ENCODE measurements around the gene ADGRE3. TPM values are rescaled to one million over a fixed set of nuclear protein-coding genes. Genes with fewer than 3 reads are reported as not detected.

ADGRE3 gene
- total RNA-seq, 2 experiments from 2014 or later, result not detected

- peak; percentile 82 for DNase-seq (ENCODE audit: low spot score)
- Histone ChIP-seq H3K9me3 (ENCODE audit: low read length) (peaks cover 6% of the 10 kb centered on the region; the same call in 1 of the 2 replicates), H2AFZ (ENCODE audit: low read length) (peak overlapping the region; percentile 45; the same call in 1 of the 2 replicates), H3K4me2 (ENCODE audit: low read length) (peak overlapping the region; percentile 70), H3K36me3 (ENCODE audit: insufficient read depth, low read length) (no peaks in the 10 kb centered on the region), H4K20me1 (ENCODE audit: insufficient read depth, low read length) (no peaks in the 10 kb centered on the region), H3K4me1 (ENCODE audit: insufficient read depth, low read length, poor library complexity, severe bottlenecking) (peaks cover 76% of the 10 kb centered on the region), H3K79me2 (ENCODE audit: insufficient read depth, low read depth, low read length) (no peaks in the 10 kb centered on the region), H3K9me2 (ENCODE audit: insufficient read depth, low read length) (no peaks in the 10 kb centered on the region), H3K4me3 (ENCODE audit: low read depth, low read length, poor library complexity, severe bottlenecking) (peak overlapping the region; percentile 42), H3K27ac (ENCODE audit: low read depth, low read length, poor library complexity, severe bottlenecking) (peak overlapping the region; percentile 92)
- no TSS peak for BruUV-seq (replicated peaks)
- TF ChIP-seq CTCF (conservative IDR thresholded peaks at IDR 0.05; ENCODE audit: low read length), result no peak
- no peak for TF ChIP-seq EZH2phosphoT487 (IDR thresholded peaks at IDR 0.05; ENCODE audit: borderline replicate concordance, low read depth, low read length)
- POLR2A ChIA-PET, result interaction anchor here (1.4 kb wide), 2 partner anchors 107 to 109 kb away, joined by 6 read pairs; no protein-coding TSS in a partner anchor
- CTCF ChIA-PET (ENCODE audit: unreplicated experiment), result interaction anchor here (0.5 kb wide), 1 partner anchor 112 kb away, joined by 9 read pairs; the partner anchor contains the start of gene ZNF333
- intact Hi-C loops (cut with micrococcal nuclease; ENCODE audit: unreplicated experiment), result no loop called here
These were observed 97.4 kb downstream of the ADGRE3 start for GRCh38 chr19:14577264-14577663.

GRCh38 chr19:14576363-14576762, 98.3 kb downstream of the ADGRE3 start:
- no peak for TF ChIP-seq CTCF (conservative IDR thresholded peaks at IDR 0.05; ENCODE audit: low read length)
- TF ChIP-seq EZH2phosphoT487 (IDR thresholded peaks at IDR 0.05; ENCODE audit: borderline replicate concordance, low read depth, low read length), result no peak
- no TSS peak for BruUV-seq (replicated peaks)
- Histone ChIP-seq H2AFZ (ENCODE audit: low read length) (peak overlapping the region; percentile 32), H3K36me3 (ENCODE audit: insufficient read depth, low read length) (no peaks in the 10 kb centered on the region), H3K4me1 (ENCODE audit: insufficient read depth, low read length, poor library complexity, severe bottlenecking) (peaks cover 70% of the 10 kb centered on the region), H3K79me2 (ENCODE audit: insufficient read depth, low read depth, low read length) (peaks cover 3% of the 10 kb centered on the region), H3K9me2 (ENCODE audit: insufficient read depth, low read length) (no peaks in the 10 kb centered on the region), H4K20me1 (ENCODE audit: insufficient read depth, low read length) (no peaks in the 10 kb centered on the region), H3K9me3 (ENCODE audit: low read length) (peaks cover 6% of the 10 kb centered on the region; the same call in 1 of the 2 replicates), H3K27ac (ENCODE audit: low read depth, low read length, poor library complexity, severe bottlenecking) (peak overlapping the region; percentile 92), H3K4me3 (ENCODE audit: low read depth, low read length, poor library complexity, severe bottlenecking) (peak overlapping the region; percentile 26), H3K4me2 (ENCODE audit: low read length) (peak overlapping the region; percentile 40)
- ChIA-PET CTCF (ENCODE audit: unreplicated experiment) (no interaction called here), POLR2A (interaction anchor here (1.4 kb wide), 2 partner anchors 108 to 110 kb away, joined by 6 read pairs; no protein-coding TSS in a partner anchor)
- intact Hi-C loops (cut with micrococcal nuclease; ENCODE audit: unreplicated experiment), result no loop called here
- DNase-seq (ENCODE audit: low spot score), result peak; percentile 59

- Histone ChIP-seq H4K20me1 (ENCODE audit: insufficient read depth, low read length) (peaks cover 4% of the 10 kb centered on the region; the same call in 1 of the 2 replicates), H3K4me3 (ENCODE audit: low read depth, low read length, poor library complexity, severe bottlenecking) (no peak overlapping the region), H3K4me1 (ENCODE audit: insufficient read depth, low read length, poor library complexity, severe bottlenecking) (peaks cover 70% of the 10 kb centered on the region), H3K4me2 (ENCODE audit: low read length) (no peak overlapping the region), H3K27ac (ENCODE audit: low read depth, low read length, poor library complexity, severe bottlenecking) (peak overlapping the region; percentile 74), H3K9me2 (ENCODE audit: insufficient read depth, low read length) (no peaks in the 10 kb centered on the region), H3K9me3 (ENCODE audit: low read length) (peaks cover 6% of the 10 kb centered on the region; the same call in 1 of the 2 replicates), H3K36me3 (ENCODE audit: insufficient read depth, low read length) (no peaks in the 10 kb centered on the region), H3K79me2 (ENCODE audit: insufficient read depth, low read depth, low read length) (peaks cover 12% of the 10 kb centered on the region), H2AFZ (ENCODE audit: low read length) (no peak overlapping the region)
- ChIA-PET POLR2A (interaction anchor here (1.7 to 7.8 kb wide), 3 partner anchors 28 to 111 kb away, joined by 4 to 92 read pairs (median 5); partner anchors contain the start of gene ZNF333), CTCF (ENCODE audit: unreplicated experiment) (no interaction called here)
- no peak for DNase-seq (ENCODE audit: low spot score)
- no TSS peak for BruUV-seq (replicated peaks)
- intact Hi-C loops (cut with micrococcal nuclease; ENCODE audit: unreplicated experiment), result loop anchor here (2.0 kb wide), 1 partner anchor 211 kb away; no protein-coding TSS in a partner anchor
- TF ChIP-seq CTCF (conservative IDR thresholded peaks at IDR 0.05; ENCODE audit: low read length) (no peak), EZH2phosphoT487 (IDR thresholded peaks at IDR 0.05; ENCODE audit: borderline replicate concordance, low read depth, low read length) (no peak)
These were observed 99.1 kb downstream of the ADGRE3 start for GRCh38 chr19:14575428-14575980.

All from OCI-LY7 (cell line).